Activated T-helper 9 cell treated with anti-CD3 and anti-CD28 coated beads, Interleukin-2, amount 50 U/mL, for 16 hours (primary cell): Measurements from ENCODE around the gene CTNND2.

Experiments used
- DNase-seq: peaks from one replicate; pipeline ENCODE4 v3.0.0-alpha.2; 2020; ENCODE audit warnings: low read depth

CTNND2 gene

DNA sequence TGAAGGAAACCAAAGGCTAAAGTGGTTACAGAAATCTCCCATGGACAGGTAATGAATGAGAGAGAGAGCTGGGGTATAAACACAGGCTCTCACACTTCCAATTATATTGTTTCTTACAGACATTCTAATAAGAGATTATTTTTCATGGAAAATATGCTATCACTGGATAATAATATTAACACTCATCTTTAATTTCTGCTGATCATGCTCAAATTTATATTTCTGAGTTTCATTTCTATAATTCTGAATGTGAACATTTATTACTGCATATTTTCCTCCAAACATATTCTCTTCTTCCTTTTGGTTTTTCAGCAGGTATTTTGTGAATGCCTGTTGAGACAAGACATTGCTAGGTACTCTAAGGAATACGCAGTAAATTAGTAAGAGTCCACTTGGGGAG lies 733.0 kb downstream of the CTNND2 start:
- DNase-seq: no peak

DNA sequence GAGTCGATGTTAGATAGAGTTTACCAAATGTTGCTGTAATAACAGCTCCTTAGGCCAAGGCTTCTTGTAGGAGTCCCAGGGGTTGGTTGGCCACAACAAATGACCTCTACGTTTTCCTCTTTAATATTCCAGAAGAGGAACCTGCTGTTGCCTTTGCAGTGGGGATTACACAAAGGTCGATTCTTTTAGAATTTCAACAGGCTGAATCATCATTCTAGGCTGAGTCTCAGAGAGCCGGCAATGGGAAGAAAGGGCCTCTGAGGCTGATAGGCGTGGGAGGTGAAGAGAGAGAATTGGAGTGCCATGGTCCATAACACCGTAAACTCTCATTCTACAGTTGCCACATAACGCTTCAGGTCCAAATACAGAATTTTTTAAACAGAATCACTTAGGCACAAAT lies 737.3 kb downstream of the CTNND2 start:
- DNase-seq: no peak

DNA sequence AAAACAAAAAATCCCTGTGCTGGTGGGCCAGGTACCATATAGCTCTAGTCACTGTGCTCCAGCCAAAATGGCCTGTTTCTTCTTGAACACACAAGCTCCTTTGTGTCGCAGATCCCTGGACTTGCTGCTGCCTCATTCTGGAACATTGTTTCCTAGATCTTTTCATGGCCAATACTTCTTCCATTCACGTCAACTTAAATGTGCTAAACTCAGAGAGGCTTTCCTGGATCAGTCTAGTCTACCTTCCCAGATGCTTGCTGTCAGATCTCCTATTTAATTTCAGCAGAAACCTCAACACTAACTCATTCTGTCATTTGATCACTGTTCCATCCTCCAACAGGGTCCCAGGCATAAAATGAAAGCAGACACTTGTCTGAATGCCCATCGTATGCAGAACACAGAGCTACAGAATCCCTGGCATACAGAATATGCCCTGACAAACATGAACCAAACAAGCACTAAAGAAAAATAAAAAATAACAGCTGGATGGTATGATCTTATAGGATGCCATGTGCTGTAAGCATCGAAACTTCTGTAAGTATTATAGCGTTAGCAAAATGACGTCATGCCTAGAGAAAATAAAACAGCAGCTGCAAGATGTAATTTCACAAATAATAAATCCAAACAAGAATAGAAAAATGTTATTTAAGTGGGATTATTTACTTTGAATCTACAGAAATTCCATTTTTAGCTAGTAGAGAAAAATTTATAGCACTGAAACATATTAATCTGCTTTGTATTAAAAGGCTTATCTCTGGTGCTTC lies 739.5 kb downstream of the CTNND2 start:
- DNase-seq: no peak

DNA sequence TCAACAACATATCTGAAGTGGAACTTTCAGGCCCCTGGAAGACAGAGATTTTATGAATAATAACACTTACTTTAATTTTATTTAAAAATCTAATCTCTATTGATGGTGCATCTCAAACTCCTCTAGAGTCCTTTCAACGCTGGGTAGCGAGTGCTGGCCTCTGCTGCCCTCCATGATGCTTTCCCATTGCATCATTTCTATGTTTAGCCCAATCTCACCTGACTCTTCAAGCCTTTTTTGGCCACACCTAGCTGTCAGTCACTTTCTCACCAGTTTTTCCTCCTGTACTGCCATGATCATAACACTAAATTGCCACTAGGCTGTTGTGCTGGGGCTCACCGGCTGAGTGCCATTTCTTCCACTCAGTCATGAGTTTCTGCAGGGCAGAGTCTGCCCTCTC lies 747.1 kb downstream of the CTNND2 start:
- no peak for DNase-seq

DNA sequence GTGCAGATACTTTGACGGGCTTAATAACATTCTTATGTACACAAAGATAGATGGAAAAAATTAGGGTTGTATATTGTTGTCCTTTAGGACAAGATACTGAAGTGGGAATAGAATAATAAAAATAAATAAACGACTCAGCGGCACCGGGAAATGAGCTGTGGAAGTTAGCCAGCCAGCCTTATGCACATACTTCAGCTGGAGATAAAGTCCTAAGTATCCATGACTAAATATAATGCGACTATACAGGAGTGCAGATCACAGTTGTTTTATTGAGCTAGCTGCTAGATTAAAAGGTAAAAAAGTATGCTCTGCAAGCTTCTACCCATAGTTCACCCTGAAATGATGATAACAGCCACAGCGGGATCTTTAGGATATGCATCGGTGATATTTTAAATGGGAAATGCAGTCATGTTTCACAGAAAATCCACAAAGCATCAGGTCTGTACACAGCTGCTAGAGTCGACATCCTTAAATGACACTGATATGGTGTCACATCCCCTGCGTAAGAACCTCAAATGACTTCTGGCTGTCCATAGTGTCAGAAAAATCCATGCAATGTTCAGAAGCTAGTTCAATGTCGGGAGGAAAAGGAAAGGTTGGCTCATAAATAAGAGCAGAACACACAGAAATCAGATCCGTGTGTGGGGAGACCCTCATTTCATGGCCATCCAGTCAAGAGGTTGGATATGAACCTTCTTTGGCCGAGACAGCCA lies 750.4 kb downstream of the CTNND2 start:
- no peak for DNase-seq

DNA sequence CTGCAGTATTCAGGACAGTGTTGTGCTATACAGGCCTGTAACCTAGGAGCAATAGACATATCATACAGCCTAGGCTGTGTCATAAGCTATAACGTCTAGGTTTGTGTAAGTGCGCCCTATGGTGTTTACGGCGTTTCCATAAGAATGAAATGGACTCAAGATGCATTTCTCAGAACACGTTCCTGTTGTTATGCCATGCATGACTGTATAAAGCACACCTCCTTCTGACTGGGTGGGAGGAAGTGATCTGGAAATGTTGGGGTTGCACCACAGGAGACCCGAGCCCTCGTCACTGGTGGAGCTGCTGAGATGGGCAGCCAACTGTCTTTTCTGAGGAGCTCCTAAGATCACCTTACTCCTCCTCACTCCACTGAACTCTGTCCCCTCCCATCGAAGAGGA lies 751.9 kb downstream of the CTNND2 start:
- DNase-seq: no peak

DNA sequence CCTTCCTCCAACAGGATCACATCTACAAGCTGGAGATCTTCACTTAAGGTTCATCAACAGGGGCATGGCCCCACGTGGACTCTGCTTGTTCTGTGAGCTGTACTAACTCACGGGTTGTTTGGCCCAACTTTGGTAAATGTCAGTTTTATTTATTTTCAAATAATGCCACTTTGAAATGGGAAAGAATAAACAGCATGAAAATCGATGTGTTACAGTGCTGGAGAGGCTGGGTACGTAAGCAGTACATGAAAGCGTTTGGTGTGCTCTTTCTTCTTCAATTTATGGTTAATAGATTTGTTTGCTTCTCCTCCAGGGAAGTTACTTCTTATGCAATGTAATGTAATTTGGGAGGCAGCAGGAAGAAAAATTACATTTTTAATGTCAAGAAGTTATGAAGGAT lies 753.3 kb downstream of the CTNND2 start:
- no peak for DNase-seq

DNA sequence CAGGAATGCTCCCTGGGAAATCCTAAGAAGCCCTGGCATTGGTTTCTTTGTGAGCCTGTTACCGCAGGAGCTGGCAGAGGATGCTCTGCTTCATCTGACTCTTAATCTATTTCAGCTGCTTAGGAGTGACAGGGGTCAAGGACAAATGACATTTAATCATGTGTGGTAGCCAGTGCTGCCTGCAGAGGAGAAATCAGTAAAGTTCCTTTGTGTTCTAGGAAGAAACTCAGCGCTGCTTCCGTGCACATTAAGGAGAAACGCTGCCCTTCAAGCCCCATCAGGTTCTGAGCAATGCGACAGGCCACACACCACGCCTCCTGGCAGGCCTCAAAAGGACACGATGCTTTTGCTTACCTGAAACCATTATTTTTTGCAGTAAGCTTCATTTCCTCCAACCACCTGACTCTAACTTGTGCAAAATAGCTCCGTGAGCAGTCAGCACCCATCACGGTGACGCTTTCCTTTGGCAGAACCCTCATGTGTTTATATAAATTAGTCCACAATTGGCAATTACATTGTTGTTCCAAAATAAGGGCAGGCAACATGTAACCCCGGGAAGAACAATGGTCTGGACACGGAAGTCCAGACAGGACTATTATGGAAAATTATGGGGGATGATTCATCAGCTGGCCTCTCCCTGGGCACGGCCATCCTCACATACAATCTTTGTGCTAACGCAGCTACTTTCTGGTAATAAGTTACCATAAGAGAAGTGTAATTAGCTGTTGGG lies 755.3 kb downstream of the CTNND2 start:
- DNase-seq: no peak

DNA sequence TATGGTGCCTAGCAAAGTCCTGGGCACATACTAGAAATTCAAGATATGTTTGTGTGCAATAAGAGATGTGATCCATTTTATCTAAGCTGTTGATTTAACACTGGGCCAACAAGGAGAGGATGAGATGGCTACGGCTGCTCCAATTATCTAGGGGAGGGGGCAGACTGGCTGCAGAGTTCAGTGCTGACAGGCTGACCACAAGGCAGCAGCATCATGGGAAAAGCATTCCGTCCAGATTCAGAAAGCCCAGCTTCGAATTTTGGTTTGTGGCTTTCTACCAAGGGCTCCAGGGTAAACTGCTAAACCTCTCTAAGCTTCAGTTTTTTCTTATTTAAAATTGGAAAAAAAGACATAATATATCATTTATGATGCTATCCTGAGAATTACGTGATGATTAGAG lies 758.1 kb downstream of the CTNND2 start:
- no peak for DNase-seq

DNA sequence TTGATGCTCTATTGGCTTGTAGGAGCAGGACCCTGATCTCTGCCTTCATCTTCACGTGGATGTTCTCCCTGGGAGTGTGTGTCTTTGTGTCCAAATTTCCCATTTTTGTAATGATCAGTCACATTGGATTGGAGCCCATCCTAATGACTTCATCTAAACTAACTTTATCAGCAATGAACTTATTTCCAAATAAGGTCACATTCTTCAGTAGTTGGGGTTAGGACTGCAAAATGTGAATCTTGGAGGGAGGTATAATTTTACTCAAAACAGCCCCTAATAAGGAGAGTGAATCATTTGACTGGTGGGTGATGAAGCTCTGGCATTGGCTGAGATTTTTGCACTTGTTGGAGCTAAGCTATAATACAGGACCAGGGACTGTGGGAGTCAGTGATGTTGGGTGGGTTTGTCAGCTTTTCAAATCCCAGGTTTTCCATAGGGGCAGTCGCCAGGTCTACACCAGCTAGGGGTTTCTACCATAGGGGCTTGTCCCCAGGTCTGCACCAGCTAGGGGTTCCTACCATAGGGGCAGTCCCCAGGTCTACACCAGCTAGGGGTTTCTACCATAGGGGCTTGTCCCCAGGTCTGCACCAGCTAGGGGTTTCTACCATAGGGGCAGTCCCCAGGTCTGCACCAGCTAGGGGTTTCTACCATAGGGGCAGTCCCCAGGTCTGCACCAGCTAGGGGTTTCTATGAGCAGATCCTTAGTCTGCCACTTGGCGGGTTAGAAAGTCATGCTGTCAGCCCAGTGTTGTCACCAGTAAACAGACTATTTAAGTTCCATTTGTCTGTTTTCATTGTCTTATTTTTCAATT lies 760.6 kb downstream of the CTNND2 start:
- no peak for DNase-seq

DNA sequence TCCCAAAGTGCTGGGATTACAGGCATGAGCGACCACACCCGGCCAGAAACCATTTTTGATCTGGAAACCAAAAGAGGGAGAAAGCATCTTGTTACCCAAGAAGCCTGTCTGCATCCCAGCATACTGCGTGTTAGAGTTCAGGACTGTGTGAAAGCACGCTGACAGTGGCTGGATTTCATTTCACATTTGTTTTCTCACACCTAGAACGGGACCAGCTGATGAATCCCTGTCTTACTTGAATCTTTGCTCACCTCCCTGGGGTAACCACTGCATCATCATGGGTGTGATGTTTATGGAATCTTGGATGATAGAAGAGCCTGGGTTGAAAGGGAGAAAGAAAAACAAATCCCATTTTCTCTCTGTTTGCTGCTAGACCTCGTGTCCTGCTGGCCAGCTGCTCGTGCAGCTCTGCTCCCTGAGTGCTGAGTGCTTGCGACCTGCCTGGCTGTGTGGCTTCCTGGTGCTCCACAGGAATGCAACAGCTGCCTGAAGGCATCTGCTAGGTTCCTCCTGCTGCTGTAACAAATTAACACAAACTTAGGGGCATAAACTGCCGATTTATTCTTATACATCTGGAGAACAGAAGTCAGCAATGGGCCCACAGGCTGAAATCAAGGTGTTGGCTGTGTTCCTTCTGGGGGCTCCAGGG lies 764.9 kb downstream of the CTNND2 start:
- no peak for DNase-seq

DNA sequence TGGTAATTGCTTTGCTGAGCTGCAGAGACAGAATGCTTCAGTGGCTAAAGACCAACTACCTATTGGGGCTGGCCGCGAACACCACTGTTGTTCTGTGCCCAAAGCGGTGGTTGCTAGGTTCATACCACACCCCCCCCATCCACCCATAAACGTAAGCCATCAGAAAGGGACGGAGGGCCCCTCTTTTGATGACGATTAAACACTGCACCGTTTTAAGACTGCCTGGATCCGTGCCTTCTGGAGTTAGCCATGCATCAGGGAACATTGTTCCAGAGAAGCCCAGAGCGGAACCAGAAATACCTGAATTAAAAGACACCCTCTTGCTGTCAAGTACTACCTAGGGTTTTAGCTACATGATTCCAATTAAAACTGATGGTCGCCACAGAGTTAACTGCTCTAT lies 774.1 kb downstream of the CTNND2 start:
- no peak for DNase-seq

DNA sequence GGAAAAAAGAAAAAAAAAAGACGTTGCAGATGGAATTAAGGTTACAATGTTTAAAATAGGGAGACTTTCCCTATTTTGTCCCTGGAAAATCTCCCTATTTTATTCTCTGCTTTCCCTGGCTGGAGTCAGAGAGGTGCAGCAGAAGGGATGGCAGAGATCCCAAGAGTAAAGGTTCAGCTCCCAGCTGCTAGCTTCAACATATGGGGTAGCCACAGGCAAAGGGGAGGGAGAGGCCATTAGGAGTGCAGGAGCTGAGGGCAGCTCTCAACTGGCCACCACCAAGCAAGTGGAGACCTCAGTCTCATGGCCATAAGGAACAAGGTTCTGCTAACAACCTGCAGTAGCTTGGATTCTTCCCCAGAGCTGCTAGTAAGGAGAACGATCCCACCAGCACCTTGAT lies 776.2 kb downstream of the CTNND2 start:
- no peak for DNase-seq

DNA sequence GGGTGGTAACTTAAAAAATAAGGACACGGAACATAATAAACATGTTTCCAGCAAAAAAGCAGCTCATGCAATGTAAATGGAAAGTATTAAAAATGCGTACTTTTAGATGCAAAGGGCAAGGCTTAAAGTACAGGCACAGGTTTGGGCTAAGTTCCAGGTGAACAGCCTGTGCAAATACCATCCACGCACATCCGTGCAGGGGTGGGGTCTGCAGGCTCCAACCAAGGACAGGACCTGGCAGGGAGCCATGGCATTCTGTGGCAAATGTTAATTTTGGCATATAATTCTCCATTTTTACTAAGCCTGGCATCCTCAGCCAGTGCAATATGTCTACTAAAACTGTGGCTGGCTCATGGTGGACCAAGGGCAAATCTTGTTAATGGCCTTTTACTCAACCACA lies 777.4 kb downstream of the CTNND2 start:
- DNase-seq: no peak

DNA sequence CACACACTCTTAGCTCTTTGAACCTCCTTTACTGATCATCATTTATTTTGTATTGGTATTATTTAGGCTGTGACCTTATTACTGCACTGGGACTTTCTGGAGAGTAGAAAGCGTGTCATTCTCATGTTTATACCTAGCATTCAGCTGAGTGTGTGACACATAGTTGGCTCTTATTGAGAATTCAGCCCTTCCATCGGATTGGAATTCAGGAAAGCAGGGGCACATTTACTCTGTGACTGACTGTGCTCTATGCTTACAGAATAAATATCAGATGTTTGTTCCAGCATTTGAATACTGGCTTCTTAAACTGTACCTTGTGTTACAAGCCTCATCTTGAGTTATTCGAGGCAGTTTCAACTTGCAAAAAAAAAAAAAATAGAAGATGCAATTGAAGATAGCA lies 782.4 kb downstream of the CTNND2 start:
- DNase-seq: no peak

DNA sequence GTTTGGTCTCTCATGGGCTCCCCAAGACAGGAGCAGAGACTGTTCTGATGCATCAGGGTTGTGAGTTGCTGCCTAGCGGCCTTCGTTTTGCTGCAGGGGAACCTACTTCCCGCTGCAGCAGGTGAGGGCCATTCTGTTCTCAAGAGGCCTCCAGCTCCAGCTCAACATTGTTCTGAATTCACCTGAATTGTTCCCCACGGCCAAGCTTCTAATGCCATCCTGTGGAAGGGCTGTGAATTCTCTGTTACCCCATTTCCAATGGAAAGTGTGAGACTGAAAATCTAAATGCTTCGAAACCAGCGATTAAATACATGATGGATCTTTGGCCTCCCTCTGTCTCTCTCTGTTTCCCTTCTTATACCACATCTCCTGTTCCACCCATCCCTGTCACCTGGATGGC lies 794.1 kb downstream of the CTNND2 start:
- no peak for DNase-seq

DNA sequence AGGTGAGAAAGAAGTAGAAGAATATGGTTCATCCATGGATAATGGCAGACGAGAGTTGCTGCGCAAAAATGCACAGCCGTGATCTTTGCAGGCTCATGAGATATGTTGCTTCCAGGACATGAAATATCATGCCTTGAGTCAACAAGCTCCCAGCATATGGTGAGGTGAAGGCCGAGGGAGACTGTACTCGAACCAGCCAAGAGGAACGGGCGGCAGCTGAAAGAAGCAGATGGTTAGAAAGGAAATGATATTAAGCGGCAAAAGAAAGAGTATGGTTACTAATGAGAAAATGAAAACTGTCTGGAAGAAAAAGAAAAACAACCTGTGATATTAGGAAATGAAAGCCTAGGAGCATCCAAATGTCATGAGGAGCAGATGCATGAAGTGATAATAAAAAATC lies 798.5 kb downstream of the CTNND2 start:
- DNase-seq: no peak

DNA sequence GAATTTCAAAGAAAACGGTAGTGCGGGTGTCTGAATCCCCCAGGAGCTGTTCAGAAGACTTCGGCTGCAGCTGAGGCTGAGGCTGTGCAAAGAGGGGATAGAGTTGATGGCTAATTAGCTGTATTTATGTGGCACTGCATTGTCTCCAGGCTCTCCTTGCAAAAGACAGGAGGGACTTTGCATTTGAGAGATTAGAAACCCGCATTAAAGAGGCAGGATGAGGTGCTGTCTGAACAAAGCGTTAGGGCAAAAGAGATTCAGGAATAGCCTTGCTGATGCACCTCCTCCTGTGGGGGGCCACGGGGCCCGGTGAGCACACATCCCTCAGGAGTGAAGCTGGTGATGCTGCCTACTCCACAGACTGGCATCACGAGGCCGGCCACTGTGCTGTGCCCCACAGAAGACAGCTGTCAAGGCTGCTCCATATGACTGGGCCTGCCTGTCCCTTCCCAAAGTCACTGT lies 799.6 kb downstream of the CTNND2 start:
- no peak for DNase-seq

DNA sequence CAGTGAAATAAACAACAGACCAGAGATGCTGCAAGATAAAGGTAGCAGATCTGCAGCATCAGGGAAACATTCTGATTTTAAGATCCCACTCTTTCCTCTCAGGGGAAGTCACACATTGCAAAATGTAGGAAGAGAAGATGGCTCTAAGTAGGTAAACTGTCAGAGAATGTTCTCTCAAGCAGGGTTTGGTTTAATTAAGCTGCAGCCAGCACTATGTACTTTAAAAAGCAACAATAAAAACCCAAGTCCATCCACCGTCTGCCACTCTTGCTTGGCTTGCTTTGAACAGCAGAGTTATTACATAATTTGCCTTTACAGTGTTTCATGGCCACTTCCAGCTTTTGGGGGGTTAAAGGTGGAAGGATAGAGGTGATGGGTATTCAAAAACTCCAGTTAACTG lies 800.0 kb downstream of the CTNND2 start:
- DNase-seq: no peak

DNA sequence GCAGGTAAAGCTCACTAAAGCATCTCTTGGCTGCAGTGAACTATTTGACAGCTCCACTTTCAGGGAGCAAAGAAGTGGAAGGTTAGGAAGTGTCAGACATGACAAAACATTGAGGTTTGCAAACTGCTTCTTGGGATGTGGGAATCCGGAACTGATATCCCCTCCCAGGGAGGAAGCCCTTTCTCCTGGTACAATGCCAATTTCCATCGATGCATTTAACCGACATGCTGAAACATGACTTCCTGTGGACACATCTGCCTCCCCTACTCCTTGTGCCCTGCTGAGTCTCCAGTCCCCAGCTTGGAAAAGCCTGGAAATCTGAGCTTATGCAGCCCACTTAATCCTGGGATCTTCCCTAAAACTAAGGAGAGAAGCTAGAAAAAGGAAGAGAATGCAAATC lies 820.1 kb downstream of the CTNND2 start:
- DNase-seq: no peak

DNA sequence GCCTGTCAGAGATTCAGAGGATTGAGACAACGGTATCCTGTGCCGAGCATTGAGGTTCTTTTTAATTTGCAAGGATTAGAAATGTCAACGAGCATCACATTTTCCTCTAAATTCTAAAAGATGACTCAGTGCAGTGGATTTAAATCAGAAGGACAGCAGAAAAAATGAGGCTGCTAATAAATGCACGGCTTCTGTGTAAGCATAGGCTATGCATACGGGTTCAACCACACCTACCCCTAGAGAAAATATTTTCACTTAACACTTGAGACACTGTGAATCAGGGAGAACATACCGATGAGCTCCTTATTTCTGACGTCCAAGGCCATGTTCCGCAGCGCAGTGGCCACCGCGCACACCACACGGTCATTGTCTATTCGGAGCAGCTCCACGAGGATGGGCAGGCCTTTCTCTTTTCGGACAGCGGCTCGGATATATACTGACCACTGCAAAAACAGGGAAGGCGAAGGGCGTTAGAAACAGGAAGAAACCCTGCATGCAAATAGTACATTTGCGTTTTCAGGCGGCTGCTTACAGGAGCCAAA lies 821.8 kb downstream of the CTNND2 start:
- DNase-seq: no peak
